Activated CD8-positive, alpha-beta memory T cell treated with anti-CD3 and anti-CD28 coated beads for 24 hours (primary cell): ENCODE results near the gene RAD51B.
"Not testable (repeated sequence)": the region's sequence is repeated elsewhere in the genome, so short reads cannot be mapped to it uniquely, and the experiment has no call there.

ENCODE experiments used
- DNase-seq: peaks from one replicate; pipeline ENCODE4 v3.0.0-alpha.2; 2020

RAD51B gene

DNA sequence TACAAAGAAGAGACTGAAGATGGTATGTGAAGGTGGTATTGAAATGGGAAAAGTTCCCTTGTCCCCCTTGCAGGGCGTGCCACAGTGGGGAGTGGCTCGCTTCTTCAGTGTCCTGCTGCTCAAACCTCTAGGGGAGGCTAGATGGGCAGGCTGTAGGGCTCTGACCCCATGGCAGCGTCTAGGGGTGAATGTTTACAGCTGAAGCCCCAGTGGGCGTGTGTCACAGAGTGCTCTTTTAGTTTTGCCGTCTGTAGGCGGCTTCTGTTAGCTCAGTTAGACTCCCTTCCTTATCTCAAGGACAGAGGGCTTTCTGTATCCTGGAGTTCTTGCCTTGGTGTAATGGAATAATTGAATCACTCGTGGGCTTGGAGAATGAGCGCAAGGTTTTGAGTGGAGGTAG lies 266.2 kb downstream of the RAD51B start:
- no peak for DNase-seq

DNA sequence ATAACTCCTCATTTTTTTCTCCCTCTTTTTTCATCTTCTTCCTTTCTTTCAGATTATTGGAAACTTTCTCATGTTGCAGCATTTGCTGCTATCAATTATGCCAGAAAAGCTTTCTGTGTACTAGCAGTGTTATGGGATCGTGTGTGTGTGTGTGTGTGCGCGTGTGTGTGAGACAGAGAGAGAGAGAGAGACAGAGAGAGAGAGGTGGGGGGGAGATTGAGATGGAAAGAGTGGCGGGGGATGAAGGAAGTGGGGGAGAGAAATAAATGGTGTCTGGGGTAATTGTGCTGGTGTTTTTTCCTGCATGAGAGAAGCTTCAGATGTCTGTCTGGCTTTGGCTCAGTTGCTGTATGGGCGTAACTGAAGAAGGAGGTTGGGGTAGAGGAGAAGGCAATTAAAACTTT lies 268.9 kb downstream of the RAD51B start:
- DNase-seq: no peak

DNA sequence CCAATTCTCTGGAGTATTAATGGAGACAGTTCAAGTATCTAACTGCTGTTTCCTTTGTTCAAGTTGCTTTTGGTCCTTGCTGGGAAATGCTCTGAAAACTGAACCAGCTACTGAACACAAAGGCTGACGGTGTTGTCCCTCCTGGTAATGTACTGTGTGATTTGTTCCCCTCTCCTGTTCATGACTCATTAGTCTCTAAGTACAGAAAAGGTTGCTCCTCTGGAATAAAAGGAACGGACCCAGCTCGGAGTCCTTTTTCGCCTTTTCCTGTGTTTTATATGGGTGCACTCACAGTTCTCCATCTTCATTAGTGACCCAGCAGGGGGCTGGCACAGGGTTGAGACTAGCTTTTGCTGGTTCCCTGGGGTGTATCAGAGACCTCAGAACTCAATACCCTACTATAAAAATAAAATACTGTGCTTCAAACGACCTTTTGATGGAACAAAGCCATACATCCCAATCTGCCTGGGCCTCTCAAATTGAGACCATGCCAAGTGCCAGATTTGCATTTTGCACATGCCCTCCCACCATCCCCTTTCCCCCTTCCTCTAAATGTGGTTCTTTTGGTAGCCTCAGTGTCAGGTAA lies 269.7 kb downstream of the RAD51B start:
- no peak for DNase-seq

GRCh38 chr14:68094158-68094557 lies 274.6 kb downstream of the RAD51B start:
- DNase-seq: no peak

GRCh38 chr14:68094752-68095151 lies 275.2 kb downstream of the RAD51B start:
- no peak for DNase-seq

DNA sequence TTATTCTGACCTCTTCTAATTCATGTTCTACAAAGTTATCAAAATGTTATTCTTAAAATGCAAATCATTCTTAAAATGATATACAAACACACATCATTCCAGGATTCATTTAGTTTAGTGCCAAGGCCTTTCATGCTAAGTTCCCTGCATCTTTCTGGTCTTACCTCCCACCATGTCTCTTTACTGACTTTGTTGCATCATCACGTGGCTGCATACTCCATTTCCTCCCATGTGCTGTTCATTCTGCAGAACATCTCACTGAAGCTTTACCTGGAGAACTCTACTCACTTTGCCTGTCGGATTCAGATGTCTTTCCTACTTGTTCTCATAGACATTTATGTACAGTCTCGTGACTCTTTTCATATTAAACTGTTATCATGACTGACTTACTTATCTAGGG lies 278.1 kb downstream of the RAD51B start:
- DNase-seq: no peak

- DNase-seq: no peak
Observed at GRCh38 chr14:68098834-68099233, 279.3 kb downstream of the RAD51B start.

DNA sequence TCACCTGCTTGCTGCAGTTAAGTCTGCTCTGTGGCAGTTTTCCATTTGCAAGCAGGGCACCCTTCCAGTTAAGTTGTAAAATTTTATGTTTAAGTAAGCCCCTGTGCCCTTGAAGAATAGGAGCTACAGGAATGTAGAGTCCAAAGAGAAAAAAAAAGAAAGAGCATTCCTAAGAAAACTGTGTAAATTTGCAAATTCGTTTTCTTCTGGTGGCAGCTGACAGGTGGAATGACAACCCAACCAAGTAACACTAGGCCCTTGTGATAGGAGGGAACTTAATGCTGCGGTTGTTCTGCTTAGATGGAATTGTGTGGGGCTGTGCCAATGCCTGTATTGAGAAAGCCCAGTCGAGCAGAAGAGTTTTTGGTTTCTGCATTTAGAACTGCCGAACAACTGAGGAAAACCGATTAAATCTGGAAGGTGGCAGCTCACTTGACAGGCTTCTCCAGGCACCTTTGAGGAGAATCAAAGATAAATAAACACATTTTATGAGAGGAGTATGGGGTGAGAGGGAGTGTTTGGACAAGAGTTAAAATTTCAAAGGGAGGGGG lies 280.0 kb downstream of the RAD51B start:
- no peak for DNase-seq

DNA sequence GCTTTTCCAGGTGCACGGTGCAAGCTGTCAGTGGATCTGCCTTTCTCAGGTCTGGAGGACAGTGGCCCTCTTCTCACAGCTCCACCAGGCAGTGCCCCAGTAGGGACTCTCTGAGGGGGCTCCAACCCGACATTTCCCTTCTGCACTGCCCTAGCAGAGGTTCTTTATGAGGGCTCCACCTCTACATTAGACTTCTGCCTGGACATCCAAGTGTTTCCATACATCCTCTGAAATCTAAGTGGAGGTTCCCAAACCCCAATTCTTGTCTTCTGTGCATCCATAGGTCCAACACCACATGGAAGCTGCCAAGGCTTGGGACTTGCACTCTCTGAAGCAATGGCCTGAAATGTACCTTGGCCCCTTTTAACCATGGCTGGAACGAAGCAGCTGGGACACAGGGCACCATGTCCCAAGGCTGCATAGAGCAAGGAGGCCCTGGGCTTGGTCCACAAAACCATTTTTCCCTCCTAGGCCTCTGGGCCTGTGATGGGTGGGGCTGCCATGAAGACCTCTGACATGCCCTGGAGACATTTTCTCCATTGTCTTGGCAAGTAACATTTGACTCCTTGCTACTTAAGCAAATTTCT lies 282.2 kb downstream of the RAD51B start:
- DNase-seq: not testable (repeated sequence)

GRCh38 chr14:68103853-68104252 lies 284.3 kb downstream of the RAD51B start:
- DNase-seq: no peak

DNA sequence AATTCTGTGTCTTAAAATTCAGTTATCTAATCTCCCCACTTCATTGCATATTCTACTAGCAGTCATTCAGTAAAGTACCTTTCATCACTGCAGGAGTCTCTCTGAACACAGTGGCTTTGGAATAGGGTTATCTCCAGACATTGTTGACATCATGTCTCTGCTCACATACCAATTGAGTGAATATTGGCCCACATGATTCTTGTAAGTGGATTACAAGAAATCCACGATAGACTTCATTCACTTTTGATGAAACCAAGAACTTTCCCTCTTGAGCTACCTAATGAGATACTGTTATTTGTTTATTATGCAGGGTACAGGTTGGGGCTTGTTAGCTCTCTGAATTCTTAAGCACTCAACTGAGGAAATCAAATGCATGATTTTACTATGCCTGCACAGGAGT lies 284.9 kb downstream of the RAD51B start:
- no peak for DNase-seq

DNA sequence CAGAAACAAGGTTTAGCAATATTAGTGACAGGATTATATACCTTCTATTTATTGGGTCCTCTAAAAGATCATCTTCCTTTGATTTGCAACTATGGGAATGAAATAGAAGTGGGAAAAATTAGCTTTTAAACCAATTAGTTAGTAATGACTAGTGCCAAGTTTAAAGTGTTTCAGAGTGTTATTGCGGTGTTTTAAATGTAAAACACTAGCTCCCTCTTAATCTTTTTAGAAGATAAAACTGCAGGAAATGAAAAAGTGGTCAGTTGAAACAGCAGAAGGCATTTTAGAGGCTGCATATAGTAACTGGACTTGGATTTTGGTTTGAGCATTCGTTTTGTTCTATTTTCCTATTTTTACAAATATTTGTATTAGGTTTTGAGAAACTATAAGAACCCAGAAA lies 286.2 kb downstream of the RAD51B start:
- no peak for DNase-seq

DNA sequence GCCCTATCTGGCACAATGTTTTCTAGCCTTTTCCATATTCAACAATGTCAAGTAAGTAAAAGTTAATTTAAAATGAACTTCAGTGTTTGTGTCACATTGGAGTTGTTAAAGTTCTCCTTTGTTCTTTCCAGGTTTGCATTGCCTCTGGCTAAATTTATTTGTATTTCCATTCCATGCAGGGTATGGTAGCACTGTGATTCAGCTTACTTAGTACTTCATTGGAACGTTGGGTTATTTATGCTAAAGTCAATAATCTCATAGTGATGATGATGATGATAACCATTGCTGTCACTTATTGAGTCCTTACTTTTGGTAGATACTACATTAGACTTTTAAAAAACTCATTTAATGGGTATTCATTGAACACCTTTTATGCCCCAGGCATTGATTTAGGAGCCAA lies 286.9 kb downstream of the RAD51B start:
- no peak for DNase-seq

DNA sequence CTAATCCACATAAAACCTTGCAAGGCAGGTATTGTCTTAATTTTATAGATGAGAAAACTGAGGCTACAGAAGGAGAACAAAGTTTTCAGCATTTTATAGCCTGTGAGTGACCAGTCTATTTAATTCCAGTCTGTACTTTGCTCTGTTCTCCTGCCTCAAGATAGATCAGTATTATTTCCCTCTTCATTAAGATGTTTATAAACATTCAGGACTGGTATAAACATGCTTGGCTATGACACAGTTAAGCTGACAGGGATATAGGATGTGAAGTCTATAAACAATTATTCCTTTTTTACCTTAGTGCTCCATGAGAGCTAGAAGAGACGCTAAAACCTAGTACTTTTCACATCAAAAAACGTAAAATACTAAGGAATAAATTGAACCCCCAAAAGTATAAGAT lies 287.3 kb downstream of the RAD51B start:
- DNase-seq: no peak

DNA sequence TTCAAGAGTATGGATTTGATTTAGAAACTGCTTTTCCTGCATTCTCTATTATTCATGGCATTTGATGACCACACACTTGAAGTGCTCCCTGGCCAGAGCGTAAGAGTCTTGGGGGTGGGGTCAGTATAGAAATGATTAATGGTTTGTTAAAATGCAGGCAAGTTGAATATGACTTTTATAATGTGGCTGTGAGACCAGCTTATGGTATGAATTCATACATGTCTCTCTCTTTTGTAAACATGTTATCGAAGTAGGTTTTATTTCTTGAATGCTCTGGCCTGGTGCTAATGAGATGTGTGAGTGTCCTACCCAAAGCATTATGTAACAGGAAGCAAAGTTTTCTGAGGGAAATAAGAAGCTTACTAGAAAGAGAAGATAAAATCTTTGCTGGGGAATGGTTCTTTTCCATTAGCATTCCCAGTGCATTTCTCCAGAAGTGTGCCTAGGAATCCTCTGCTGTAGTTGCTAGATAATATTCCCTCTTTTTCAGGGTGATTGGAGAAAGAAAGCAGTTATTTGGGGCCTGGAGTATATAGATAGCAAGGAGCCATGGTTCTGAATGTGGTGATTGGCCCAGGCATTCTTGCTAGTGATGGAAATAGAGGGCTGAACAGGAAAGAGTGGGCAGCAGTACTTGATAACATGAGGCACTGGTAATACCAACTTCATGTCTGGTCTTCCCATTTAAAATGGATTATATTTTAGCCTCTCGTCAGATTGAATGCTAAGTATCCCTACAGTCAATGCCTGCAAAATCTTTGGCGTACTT lies 289.7 kb downstream of the RAD51B start:
- DNase-seq: no peak

GRCh38 chr14:68111097-68111852 lies 291.7 kb downstream of the RAD51B start:
- no peak for DNase-seq

GRCh38 chr14:68111853-68112270 lies 292.3 kb downstream of the RAD51B start:
- no peak for DNase-seq

DNA sequence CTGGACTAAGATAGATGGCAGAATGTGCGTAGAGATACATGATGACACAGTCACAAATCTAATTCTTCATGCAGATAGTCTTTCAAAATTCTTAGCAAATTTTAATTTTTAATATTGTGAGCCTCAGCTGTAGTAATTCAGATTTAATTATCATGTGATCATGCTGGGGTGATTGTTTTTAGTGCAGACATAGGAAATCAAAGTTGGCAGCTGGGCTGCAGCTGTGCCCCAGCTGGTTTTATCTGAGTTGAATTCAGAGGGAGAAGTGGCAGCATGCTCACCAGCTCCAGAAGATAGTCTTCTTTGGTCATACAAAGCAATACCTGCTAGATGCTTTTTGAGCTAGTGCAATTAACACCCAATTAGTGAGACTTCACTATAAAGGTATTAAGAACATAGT lies 292.9 kb downstream of the RAD51B start:
- DNase-seq: no peak

GRCh38 chr14:68113343-68113930 lies 293.9 kb downstream of the RAD51B start:
- no peak for DNase-seq

- not testable (repeated sequence) for DNase-seq
Observed at GRCh38 chr14:68115952-68116351, 296.4 kb downstream of the RAD51B start.

DNA sequence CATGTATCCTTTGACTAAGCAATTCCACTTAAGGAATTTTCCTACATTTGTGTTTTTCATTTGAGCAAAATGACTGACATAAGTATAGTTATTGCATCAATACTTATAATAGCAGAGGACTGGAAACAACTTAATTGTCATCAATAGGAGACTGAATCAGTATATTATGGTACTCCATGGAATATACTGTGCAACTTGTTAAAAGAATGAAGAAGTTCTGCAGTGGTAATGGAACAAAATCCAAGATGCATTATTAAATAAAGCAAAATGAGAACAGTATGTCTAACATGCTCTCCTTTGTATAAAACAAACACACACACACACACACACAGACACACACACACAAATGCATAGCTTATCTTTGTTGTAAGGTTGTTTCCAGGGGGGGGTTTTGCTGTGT lies 303.1 kb downstream of the RAD51B start:
- no peak for DNase-seq

DNA sequence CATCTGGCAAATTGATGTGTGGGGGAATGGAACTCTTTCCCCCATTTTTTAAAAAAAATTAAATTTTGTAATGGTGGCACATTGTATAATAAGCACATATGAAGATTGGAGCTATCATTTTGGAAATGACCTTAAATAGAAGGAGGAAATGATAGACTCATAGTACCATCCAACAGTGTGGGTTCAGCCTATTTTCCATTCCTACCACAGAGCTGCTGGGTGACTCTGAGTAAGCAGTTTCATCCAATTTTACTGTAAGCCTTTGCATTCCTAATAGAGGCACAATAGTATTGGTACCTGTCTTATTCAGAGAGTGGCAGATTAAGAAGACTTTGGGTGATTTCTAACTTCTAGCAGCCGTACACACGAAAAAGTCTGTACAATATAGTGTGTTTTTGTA lies 304.5 kb downstream of the RAD51B start:
- no peak for DNase-seq
